Measurements from ENCODE around the gene ARHGEF25.

DNA sequence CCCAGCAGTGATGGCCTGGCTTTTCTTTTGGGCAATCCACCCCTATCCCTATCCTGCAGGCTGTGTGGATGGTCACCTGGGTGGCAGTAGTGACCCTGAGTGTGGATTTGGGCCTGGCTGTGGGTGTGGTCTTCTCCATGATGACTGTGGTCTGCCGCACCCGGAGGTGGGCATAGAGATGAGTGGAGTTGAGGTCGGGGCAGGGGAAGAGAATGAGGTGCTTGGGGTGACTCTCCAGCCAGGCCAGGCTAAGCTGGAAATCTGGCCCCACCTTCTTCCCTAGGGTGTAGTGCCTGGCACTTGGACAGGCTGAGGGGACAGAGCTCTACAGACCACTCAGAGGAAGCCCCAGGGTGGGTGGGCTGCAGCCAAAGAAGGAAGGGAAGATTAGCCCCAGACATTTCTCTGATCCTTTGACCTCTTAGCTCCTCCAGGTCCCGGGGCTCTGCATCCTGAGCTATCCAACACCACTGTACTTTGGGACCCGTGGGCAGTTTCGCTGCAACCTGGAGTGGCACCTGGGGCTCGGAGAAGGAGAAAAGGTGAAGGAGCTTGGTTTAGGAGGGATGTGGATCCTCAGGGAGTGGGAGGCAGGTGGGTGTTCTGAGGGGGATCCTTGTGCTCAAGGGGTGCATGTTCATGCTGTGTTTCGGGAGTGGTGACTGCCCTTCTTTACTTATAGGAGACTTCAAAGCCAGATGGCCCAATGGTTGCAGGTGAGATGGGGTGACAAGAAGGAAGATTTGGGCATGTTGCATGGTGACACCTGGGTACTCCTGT, 13.4 kb downstream of the ARHGEF25 start:
- TF ChIP-seq POLR2A (IDR thresholded peaks at IDR 0.05; ENCODE audit: low read depth) (no peak), CTCF (IDR thresholded peaks at IDR 0.05) (no peak), EP300 (IDR thresholded peaks at IDR 0.05) (no peak)
